Measurements from ENCODE around the gene EEFSEC. TPM values are rescaled to one million over a fixed set of nuclear protein-coding genes. Genes with fewer than 3 reads are reported as not detected.

The EEFSEC gene
- total RNA-seq, 1 experiment from 2014 or later, result 13.8 TPM

Other genes with a start within 250 kb of the EEFSEC start
- gene KBTBD12, start 238.2 kb upstream of the EEFSEC start, total RNA-seq (2014; rRNA removed; shearing (Covaris generic)), result 0.07 and 0.57 TPM in 2 replicates
- 469 and 512 TPM in 2 replicates for gene SEC61A1, start 101.0 kb upstream of the EEFSEC start, total RNA-seq (2014; rRNA removed; shearing (Covaris generic))
- gene RUVBL1, start 29.7 kb upstream of the EEFSEC start, total RNA-seq (2014; rRNA removed; shearing (Covaris generic)), result 93.9 and 127 TPM in 2 replicates